ENCODE measurements around the gene PDLIM1. TPM values are rescaled to one million over a fixed set of nuclear protein-coding genes. Genes with fewer than 3 reads are reported as not detected.

PDLIM1 gene
- total RNA-seq, 1 experiment from 2014 or later = 115 TPM

GRCh38 chr10:95308389-95309302, 17.8 kb upstream of the PDLIM1 start:
- Histone ChIP-seq H3K4me2 (ENCODE audit: insufficient read depth, insufficient read length, low read length) (no peak overlapping the region), H4K20me1 (ENCODE audit: control insufficient read depth, insufficient read depth, insufficient read length) (no peaks in the 10 kb centered on the region), H3K23me2 (ENCODE audit: insufficient read length, low read depth, low read length, poor library complexity, severe bottlenecking) (no peaks in the 10 kb centered on the region), H3T11ph (ENCODE audit: low read length) (no peak overlapping the region), H2BK120ac (ENCODE audit: low read depth, low read length, poor library complexity, severe bottlenecking) (no peak overlapping the region), H2AK5ac (ENCODE audit: insufficient read length, low read length) (no peak overlapping the region), H3K79me2 (ENCODE audit: insufficient read depth, low read length) (no peaks in the 10 kb centered on the region), H2BK15ac (ENCODE audit: low read depth, low read length) (no peak overlapping the region), H3K9ac (ENCODE audit: extremely low read depth, insufficient read length, low read length) (no peak overlapping the region), H3K4ac (ENCODE audit: low read depth, low read length) (no peak overlapping the region), H2BK5ac (ENCODE audit: insufficient read length, low read length) (no peak overlapping the region), H2BK12ac (ENCODE audit: insufficient read length, low read depth, low read length) (no peak overlapping the region), H3K27ac (ENCODE audit: insufficient read length, low read depth, low read length) (no peak overlapping the region), H3K4me1 (ENCODE audit: insufficient read depth, low read length) (peaks cover 23% of the 10 kb centered on the region), H2BK20ac (ENCODE audit: low read depth, low read length, poor library complexity, severe bottlenecking) (no peak overlapping the region), H3K18ac (ENCODE audit: insufficient read length, low read depth, low read length) (no peak overlapping the region), H2AFZ (ENCODE audit: low read length) (no peak overlapping the region), H3K9me3 (ENCODE audit: control insufficient read depth, low read depth, low read length) (no peaks in the 10 kb centered on the region), H3K27me3 (ENCODE audit: insufficient read depth, low read length) (no peaks in the 10 kb centered on the region), H4K8ac (replicated peaks; ENCODE audit: insufficient read length, low read depth, low read length) (no peak overlapping the region), H3K14ac (ENCODE audit: insufficient read depth, low read length) (no peak overlapping the region), H3K79me1 (ENCODE audit: insufficient read depth, low read depth, low read length, poor library complexity, severe bottlenecking) (no peaks in the 10 kb centered on the region), H4K5ac (ENCODE audit: insufficient read length, low read depth, low read length) (no peak overlapping the region), H3K56ac (ENCODE audit: insufficient read length, low read depth, low read length) (no peak overlapping the region), H4K91ac (ENCODE audit: insufficient read length, low read depth, low read length) (no peak overlapping the region), H3K23ac (ENCODE audit: insufficient read length, low read depth, low read length) (no peak overlapping the region)
- peaks cover 32% of the 10 kb centered on the region for H3K27me3 Mint-ChIP-seq (ENCODE audit: low read depth)
- no peaks in the 10 kb centered on the region for H3K9me3 Mint-ChIP-seq
- TF ChIP-seq CTCF (conservative IDR thresholded peaks at IDR 0.05) = no peak
- peak overlapping the region in 1 of 3 experiments; percentile 23; a peak in 1 of 7 replicates for H3K27ac Mint-ChIP-seq
- peaks cover 44 to 49% of the 10 kb centered on the region in 2 experiments for H3K4me1 Mint-ChIP-seq
- no CpG with 5 or more reads among the region's 8 CpGs for WGBS (ENCODE audit: extremely low coverage, insufficient read length, low lambda C conversion rate)
- no peaks in the 10 kb centered on the region for H3K36me3 Mint-ChIP-seq (ENCODE audit: insufficient read depth in 1 of 3, low read depth in 3 of 3)
- H3K4me3 Mint-ChIP-seq = no peak overlapping the region
- DNase-seq = no peak
